ENCODE data around the gene RNF19B.

The RNF19B gene

DNA sequence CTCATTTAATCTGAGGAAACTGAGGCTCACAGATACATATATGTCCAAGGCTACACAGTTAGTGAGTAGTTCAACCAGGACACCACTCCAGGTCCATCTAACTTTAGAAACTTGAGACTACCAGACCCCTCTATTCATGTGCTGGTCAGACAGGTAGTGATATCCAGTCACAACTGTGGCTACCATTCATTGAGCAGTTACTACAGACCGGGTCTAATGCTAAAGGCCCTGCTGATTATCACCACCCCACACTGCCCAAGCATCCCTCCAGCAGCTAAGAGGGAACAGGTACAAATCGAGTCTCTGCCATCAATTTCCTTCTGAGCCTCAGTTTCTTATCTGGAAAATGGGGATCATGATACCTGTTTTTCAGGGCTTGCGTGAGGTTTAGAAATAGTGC lies 73.0 kb downstream of the RNF19B start:
- Histone ChIP-seq H3K4me3 (ENCODE audit: low read depth in 1 of 2, low read length in 2 of 2) (no peak overlapping the region), H3K79me2 (ENCODE audit: insufficient read depth, low read length) (no peaks in the 10 kb centered on the region), H3K9ac (ENCODE audit: low read depth, low read length) (no peak overlapping the region), H3K27ac (ENCODE audit: low read length) (no peak overlapping the region), H3K4me1 (ENCODE audit: insufficient read depth, low read length) (no peaks in the 10 kb centered on the region), H3K4me2 (ENCODE audit: insufficient read depth, low read length) (no peak overlapping the region), H3K36me3 (ENCODE audit: insufficient read depth, low read length) (no peaks in the 10 kb centered on the region), H4K20me1 (ENCODE audit: insufficient read depth, low read length) (no peaks in the 10 kb centered on the region; the same call in none of the 2 replicates), H2AFZ (ENCODE audit: low read depth, low read length) (no peak overlapping the region), H3K27me3 (ENCODE audit: insufficient read depth, low read length, poor library complexity) (no peaks in the 10 kb centered on the region), H3K9me3 (ENCODE audit: insufficient read depth, low read length, severe bottlenecking) (no peaks in the 10 kb centered on the region)
- DNase-seq (no peak), ATAC-seq (ENCODE audit: insufficient read depth, low read depth) (no peak)
- TF ChIP-seq, protein P1, sequence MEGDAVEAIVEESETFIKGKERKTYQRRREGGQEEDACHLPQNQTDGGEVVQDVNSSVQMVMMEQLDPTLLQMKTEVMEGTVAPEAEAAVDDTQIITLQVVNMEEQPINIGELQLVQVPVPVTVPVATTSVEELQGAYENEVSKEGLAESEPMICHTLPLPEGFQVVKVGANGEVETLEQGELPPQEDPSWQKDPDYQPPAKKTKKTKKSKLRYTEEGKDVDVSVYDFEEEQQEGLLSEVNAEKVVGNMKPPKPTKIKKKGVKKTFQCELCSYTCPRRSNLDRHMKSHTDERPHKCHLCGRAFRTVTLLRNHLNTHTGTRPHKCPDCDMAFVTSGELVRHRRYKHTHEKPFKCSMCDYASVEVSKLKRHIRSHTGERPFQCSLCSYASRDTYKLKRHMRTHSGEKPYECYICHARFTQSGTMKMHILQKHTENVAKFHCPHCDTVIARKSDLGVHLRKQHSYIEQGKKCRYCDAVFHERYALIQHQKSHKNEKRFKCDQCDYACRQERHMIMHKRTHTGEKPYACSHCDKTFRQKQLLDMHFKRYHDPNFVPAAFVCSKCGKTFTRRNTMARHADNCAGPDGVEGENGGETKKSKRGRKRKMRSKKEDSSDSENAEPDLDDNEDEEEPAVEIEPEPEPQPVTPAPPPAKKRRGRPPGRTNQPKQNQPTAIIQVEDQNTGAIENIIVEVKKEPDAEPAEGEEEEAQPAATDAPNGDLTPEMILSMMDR (IDR thresholded peaks at IDR 0.05; ENCODE audit: borderline replicate concordance, extremely low read depth, low read length, poor library complexity, severe bottlenecking), result no peak
- no peak for TF ChIP-seq EZH2 (IDR thresholded peaks at IDR 0.05; ENCODE audit: borderline replicate concordance, low read depth, low read length, severe bottlenecking)

DNA sequence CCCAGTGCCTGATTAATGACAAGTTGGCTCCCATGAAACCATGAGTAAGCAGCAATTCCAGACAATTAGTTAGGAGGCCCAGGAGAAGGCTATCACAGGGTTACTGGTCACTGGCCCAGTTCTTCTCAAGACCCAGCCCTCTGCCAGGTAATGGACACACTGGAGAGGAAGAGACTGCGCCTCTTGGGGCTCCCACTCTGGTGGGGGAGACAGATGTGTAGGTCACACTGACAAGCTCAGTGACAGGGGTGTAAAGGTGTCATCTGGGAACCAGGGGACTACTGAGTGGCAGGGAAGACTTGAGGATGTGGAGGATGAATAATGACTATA lies 73.4 kb downstream of the RNF19B start:
- Histone ChIP-seq H3K4me2 (ENCODE audit: insufficient read depth, low read length) (no peak overlapping the region), H3K27ac (ENCODE audit: low read length) (no peak overlapping the region), H3K4me1 (ENCODE audit: insufficient read depth, low read length) (no peaks in the 10 kb centered on the region), H4K20me1 (ENCODE audit: insufficient read depth, low read length) (no peaks in the 10 kb centered on the region; the same call in none of the 2 replicates), H2AFZ (ENCODE audit: low read depth, low read length) (no peak overlapping the region), H3K79me2 (ENCODE audit: insufficient read depth, low read length) (no peaks in the 10 kb centered on the region), H3K9me3 (ENCODE audit: insufficient read depth, low read length, severe bottlenecking) (no peaks in the 10 kb centered on the region), H3K4me3 (ENCODE audit: low read depth in 1 of 2, low read length in 2 of 2) (no peak overlapping the region), H3K9ac (ENCODE audit: low read depth, low read length) (no peak overlapping the region), H3K27me3 (ENCODE audit: insufficient read depth, low read length, poor library complexity) (no peaks in the 10 kb centered on the region), H3K36me3 (ENCODE audit: insufficient read depth, low read length) (no peaks in the 10 kb centered on the region)
- ATAC-seq (ENCODE audit: insufficient read depth, low read depth) (no peak), DNase-seq (no peak)
- TF ChIP-seq, protein P1 (IDR thresholded peaks at IDR 0.05; ENCODE audit: borderline replicate concordance, extremely low read depth, low read length, poor library complexity, severe bottlenecking), result no peak
- TF ChIP-seq EZH2 (IDR thresholded peaks at IDR 0.05; ENCODE audit: borderline replicate concordance, low read depth, low read length, severe bottlenecking), result no peak

DNA sequence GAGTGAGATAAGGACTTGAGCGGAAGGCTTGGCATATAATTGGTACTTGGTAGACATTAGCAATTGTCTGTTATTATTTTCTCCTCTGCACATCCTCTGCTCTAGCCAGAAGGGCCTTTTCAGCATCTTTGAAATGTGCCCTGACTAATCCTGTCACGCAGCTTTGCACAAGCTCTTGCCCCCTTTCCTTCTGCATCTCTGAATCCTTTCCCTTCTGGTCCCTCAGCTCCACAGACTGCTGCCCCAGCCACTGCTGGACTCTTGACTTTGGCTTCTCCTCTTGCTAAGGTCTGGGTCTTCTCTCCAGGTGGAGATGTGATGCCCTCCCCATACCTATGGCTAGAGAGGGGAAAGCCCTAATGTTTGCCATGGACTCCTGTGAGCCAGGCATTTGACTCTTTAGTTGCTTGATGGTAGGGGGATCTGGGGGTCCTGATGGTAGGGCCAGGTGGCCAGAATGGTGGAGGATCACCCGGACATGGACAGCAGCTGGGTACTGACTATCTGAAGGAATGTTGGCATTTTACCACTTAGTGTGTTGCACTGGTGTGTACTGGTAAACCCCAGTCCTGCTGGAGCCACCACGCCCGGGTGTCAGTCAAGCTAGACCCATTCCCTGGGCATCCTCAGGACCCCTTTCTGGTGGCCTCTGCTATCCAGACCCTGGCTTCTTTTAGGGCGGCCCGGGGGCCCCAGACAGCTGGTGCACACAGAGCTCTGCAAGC lies 73.9 kb downstream of the RNF19B start:
- H3K27me3 ChIP-seq (ENCODE audit: insufficient read depth, low read length, poor library complexity), result no peaks in the 10 kb centered on the region
- H3K36me3 ChIP-seq (ENCODE audit: insufficient read depth, low read length), result no peaks in the 10 kb centered on the region
- DNase-seq, result no peak
- H2AFZ ChIP-seq (ENCODE audit: low read depth, low read length), result no peak overlapping the region
- H3K9ac ChIP-seq (ENCODE audit: low read depth, low read length), result no peak overlapping the region
- H3K79me2 ChIP-seq (ENCODE audit: insufficient read depth, low read length), result no peaks in the 10 kb centered on the region
- no peak for TF ChIP-seq EZH2 (IDR thresholded peaks at IDR 0.05; ENCODE audit: borderline replicate concordance, low read depth, low read length, severe bottlenecking)
- TF ChIP-seq, protein P1 (IDR thresholded peaks at IDR 0.05; ENCODE audit: borderline replicate concordance, extremely low read depth, low read length, poor library complexity, severe bottlenecking), result no peak
- ATAC-seq (ENCODE audit: insufficient read depth, low read depth), result no peak
- H4K20me1 ChIP-seq (ENCODE audit: insufficient read depth, low read length), result no peaks in the 10 kb centered on the region; the same call in none of the 2 replicates
- H3K4me3 ChIP-seq (ENCODE audit: low read depth in 1 of 2, low read length in 2 of 2), result no peak overlapping the region
- no peaks in the 10 kb centered on the region for H3K4me1 ChIP-seq (ENCODE audit: insufficient read depth, low read length)
- no peaks in the 10 kb centered on the region for H3K9me3 ChIP-seq (ENCODE audit: insufficient read depth, low read length, severe bottlenecking)
- H3K4me2 ChIP-seq (ENCODE audit: insufficient read depth, low read length), result no peak overlapping the region
- no peak overlapping the region for H3K27ac ChIP-seq (ENCODE audit: low read length)
